Activated naive CD4-positive, alpha-beta T cell treated with anti-CD3 and anti-CD28 coated beads for 36 hours (primary cell): ENCODE results near the gene PCK1. TPM values are rescaled to one million over a fixed set of nuclear protein-coding genes. Genes with fewer than 3 reads are reported as not detected.

Experiments used
- CTCF ChIA-PET: fragments of 350-600 bp; sonication (Branson Sonifier 250); formaldehyde crosslinking; loops from one replicate; lab custom pipeline; 2021; ENCODE audit warnings: antibody characterized with exemption; lab: Charles Lee
- DNase-seq: peaks from one replicate; pipeline ENCODE4 v3.0.0-alpha.2; 2020
- H3K27ac Mint-ChIP-seq: one replicate; pipeline ENCODE4 v1.8.0; 2021; ENCODE audit warnings: mild to moderate bottlenecking, mixed read lengths
- H3K27me3 Mint-ChIP-seq: one replicate; pipeline ENCODE4 v1.8.0; 2021; ENCODE audit warnings: low read depth, mixed read lengths
- H3K36me3 Mint-ChIP-seq: one replicate; pipeline ENCODE4 v1.8.0; 2021; ENCODE audit warnings: low read depth, mixed read lengths
- H3K4me1 Mint-ChIP-seq: one replicate; pipeline ENCODE4 v1.8.0; 2021; ENCODE audit warnings: low read depth, mixed read lengths
- H3K4me3 Mint-ChIP-seq: one replicate; pipeline ENCODE4 v1.8.0; 2021; ENCODE audit warnings: mild to moderate bottlenecking, moderate library complexity, mixed read lengths
- H3K9me3 Mint-ChIP-seq: one replicate; pipeline ENCODE4 v1.8.0; 2021; ENCODE audit warnings: mixed read lengths
- intact Hi-C: fragments of 100-400 bp; cut with micrococcal nuclease; formaldehyde crosslinking; loops from one replicate; pipeline ENCODE4 v1.15.1; 2023
- total RNA-seq, 2 experiments: library from RNA; stranded (reverse); gene quantifications; one replicate each; pipeline ENCODE4 v1.2.3, GENCODE V29; 2021

The PCK1 gene
- total RNA-seq, 2 experiments from 2014 or later, result not detected

DNA sequence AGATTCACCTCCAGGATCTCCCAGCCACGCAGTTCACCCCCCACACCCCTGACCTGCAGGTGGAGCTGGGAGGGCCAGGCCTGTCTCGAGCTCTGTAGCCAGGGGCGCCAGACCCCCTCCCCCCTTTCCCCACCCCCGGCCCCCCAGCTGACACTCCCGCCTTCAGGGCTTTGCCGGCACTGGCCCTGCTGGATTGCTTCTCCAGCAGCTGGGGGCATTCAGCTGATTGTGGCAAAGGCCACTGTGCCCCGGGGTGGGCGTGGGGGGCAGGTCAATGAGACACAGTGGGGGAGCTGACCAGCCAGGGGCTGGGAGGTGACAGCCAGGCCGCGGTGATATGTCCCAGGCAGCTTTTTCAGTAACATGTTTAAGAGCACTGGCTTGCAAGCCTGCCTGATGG is 37.1 kb downstream of the PCK1 start:
- no peak overlapping the region for H3K27ac Mint-ChIP-seq
- DNase-seq, result no peak
- H3K9me3 Mint-ChIP-seq, result no peaks in the 10 kb centered on the region
- no peak overlapping the region for H3K4me3 Mint-ChIP-seq
- intact Hi-C loops, result no loop called here
- no peaks in the 10 kb centered on the region for H3K27me3 Mint-ChIP-seq
- CTCF ChIA-PET, result interaction anchor here (1.2 to 1.7 kb wide), 4 partner anchors 57 to 611 kb away, joined by 3 to 5 read pairs (median 4); no protein-coding TSS in a partner anchor
- peaks cover 1% of the 10 kb centered on the region for H3K4me1 Mint-ChIP-seq
- no peaks in the 10 kb centered on the region for H3K36me3 Mint-ChIP-seq

DNA sequence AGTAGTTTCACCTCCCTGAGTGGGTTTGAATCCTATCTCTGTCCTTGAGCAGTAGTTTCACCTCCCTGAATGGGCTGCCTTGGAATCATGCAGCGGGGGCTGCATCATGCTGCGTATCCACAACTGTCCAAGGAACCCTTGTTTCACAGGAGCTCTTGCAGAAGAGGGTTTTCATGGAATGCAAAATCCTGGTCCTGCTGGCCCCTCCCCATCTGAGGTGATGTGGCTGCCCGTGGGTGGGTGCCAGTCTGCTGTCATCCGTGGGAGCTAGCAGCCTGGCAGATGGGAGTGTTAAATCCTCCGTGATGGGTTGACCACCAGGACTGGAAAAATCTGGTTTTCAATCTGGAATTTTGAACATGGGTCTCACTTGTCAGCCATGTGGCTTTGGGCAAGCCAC is 37.6 kb downstream of the PCK1 start:
- H3K36me3 Mint-ChIP-seq, result no peaks in the 10 kb centered on the region
- no peaks in the 10 kb centered on the region for H3K9me3 Mint-ChIP-seq
- intact Hi-C loops, result no loop called here
- no peak overlapping the region for H3K4me3 Mint-ChIP-seq
- H3K27me3 Mint-ChIP-seq, result no peaks in the 10 kb centered on the region
- CTCF ChIA-PET, result interaction anchor here (1.2 to 1.7 kb wide), 4 partner anchors 57 to 610 kb away, joined by 3 to 5 read pairs (median 4); no protein-coding TSS in a partner anchor
- peaks cover 1% of the 10 kb centered on the region for H3K4me1 Mint-ChIP-seq
- H3K27ac Mint-ChIP-seq, result no peak overlapping the region
- DNase-seq, result no peak

DNA sequence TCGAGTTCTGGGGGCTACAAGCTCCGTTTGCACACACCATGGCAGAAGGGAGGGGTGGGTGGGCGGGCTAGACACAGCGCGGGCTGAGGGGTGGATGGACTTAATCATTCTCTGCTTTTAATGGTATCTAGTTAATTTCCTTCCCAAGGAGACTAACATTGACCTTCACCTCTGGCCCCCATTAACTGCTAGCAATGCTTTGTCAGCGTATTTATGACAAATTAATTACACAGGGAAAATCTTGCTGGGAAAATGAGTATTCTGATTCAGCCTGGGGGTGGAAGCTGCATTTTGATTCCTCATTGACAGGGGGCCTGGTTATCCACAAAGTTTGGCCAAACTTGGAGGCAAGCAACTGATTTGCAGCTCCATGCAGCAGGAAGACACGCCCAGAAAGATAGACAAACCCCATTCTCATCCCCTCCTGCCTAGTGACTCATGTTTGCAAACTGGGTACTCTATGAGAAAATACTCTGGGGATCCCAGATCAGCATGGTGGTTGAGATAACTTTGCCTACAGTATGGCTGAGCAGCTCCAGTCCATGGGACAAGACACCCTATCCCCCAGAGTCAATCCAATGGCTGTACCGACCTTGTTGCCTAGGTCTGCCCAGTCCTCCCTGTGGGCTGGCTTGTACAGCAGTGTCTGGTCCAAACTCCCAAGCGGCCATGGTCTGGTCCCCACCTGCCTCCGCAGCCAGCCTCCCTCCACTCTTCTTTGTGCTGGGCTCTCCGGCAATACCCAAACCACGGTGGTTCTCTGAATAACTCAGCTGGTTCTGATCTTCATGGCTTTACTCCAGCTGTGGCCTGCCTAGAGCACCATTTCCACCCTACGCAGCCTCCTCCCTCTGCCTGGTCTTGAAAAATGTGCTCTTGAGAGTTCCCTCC is 39.7 kb downstream of the PCK1 start:
- H3K27me3 Mint-ChIP-seq, result no peaks in the 10 kb centered on the region
- peaks cover 8% of the 10 kb centered on the region for H3K4me1 Mint-ChIP-seq
- intact Hi-C loops, result no loop called here
- H3K4me3 Mint-ChIP-seq, result no peak overlapping the region
- CTCF ChIA-PET, result interaction anchor here (0.8 to 1.7 kb wide), 3 partner anchors 26 to 86 kb away, joined by 3 to 5 read pairs (median 4); no protein-coding TSS in a partner anchor
- no peaks in the 10 kb centered on the region for H3K9me3 Mint-ChIP-seq
- no peaks in the 10 kb centered on the region for H3K36me3 Mint-ChIP-seq
- no peak overlapping the region for H3K27ac Mint-ChIP-seq
- DNase-seq, result no peak

DNA sequence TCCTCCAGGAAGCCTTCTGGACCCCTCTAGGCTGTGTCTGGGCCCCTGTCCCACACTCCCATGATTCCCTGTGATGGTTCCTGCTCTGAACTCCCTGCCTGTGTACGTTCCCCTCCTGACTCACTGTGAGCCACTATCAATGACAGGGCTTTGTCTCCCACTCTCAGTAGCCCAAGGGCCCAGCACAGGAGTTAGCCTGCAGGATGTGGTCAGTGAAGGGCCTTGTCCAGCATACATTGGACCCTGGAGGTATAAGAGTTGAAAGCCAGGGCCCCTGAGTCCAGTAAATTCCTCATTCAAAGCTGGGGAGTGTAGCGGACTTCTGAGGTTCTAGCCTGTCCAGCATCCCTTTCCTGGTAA is 40.3 kb downstream of the PCK1 start:
- no peaks in the 10 kb centered on the region for H3K9me3 Mint-ChIP-seq
- H3K4me1 Mint-ChIP-seq, result peaks cover 8% of the 10 kb centered on the region
- intact Hi-C loops, result no loop called here
- no peak overlapping the region for H3K4me3 Mint-ChIP-seq
- no peaks in the 10 kb centered on the region for H3K36me3 Mint-ChIP-seq
- CTCF ChIA-PET, result interaction anchor here (0.8 to 2.1 kb wide), 6 partner anchors 18 to 609 kb away, joined by 3 to 9 read pairs (median 4); partner anchors contain the start of gene ZBP1
- H3K27ac Mint-ChIP-seq, result no peak overlapping the region
- DNase-seq, result no peak
- no peaks in the 10 kb centered on the region for H3K27me3 Mint-ChIP-seq

DNA sequence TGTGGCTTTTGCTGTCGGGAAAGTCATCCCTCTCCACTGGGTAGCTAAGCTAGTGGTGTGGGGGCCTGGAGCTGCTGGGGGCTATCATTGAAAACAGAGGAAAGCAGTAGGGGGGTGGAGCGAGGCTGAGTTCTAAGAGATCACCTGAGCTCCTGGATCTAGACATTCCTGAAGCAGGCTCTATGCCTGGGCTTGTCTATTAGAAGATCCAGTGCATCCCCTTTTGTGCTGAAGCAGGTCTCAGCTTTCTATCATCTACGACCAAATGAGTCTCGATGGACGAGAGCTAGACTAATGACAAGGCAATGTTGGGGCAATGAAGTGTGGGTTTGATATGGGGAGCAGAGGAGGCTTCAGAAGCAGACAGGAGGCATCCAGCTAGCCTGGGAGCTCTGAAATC is 40.8 kb downstream of the PCK1 start:
- intact Hi-C loops, result no loop called here
- H3K27ac Mint-ChIP-seq, result no peak overlapping the region
- H3K4me3 Mint-ChIP-seq, result no peak overlapping the region
- peaks cover 8% of the 10 kb centered on the region for H3K4me1 Mint-ChIP-seq
- H3K36me3 Mint-ChIP-seq, result no peaks in the 10 kb centered on the region
- no peak for DNase-seq
- H3K9me3 Mint-ChIP-seq, result no peaks in the 10 kb centered on the region
- no peaks in the 10 kb centered on the region for H3K27me3 Mint-ChIP-seq
- CTCF ChIA-PET, result interaction anchor here (0.8 to 2.1 kb wide), 7 partner anchors 18 to 608 kb away, joined by 3 to 9 read pairs (median 4); partner anchors contain the start of gene ZBP1

DNA sequence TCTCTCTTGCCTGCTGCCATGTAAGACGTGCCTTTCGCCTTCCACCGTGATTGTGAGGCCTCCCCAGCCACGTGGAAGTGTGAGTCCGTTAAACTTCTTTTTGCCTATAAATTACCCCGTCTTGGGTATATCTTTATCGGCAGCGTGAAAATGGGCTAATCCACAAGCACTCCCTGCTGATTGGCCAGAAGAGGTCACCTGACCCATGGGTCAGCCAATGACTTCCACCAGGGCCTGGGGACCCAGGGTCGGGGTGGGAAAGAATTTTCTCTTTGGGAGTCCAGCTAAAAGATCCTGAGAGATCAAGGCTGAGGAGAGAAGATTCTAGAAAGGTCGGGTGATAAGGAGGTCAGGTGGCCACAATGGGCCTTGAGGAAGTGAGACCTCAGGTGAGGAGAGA is 42.2 kb downstream of the PCK1 start:
- CTCF ChIA-PET, result interaction anchor here (2.1 kb wide), 1 partner anchor 16 kb away, joined by 5 read pairs; the partner anchor contains the start of gene ZBP1
- DNase-seq, result no peak
- no peak overlapping the region for H3K27ac Mint-ChIP-seq
- H3K4me3 Mint-ChIP-seq, result no peak overlapping the region
- H3K9me3 Mint-ChIP-seq, result no peaks in the 10 kb centered on the region
- H3K36me3 Mint-ChIP-seq, result peaks cover 2% of the 10 kb centered on the region
- intact Hi-C loops, result no loop called here
- H3K4me1 Mint-ChIP-seq, result peaks cover 8% of the 10 kb centered on the region
- H3K27me3 Mint-ChIP-seq, result no peaks in the 10 kb centered on the region

DNA sequence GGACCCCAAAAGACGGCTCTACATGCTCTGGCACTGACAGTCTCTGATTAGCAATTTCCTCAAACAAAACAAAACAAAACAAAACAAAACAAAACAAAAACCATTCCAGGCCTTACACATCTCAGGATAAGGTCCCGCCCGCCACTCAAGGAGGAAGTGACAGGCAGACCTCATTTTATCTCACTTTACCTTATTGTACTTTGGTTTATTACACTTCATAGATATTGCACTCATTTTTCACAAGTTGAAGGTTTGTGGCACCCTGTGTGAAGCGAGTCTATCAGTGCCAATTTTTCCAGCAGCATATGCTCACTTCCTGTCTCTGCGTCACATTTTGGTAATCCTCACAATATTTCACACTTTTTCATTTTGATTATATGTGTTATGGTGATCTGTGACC is 44.1 kb downstream of the PCK1 start:
- Mint-ChIP-seq H3K9me3 (no peaks in the 10 kb centered on the region), H3K27ac (no peak overlapping the region), H3K36me3 (peaks cover 3% of the 10 kb centered on the region), H3K27me3 (no peaks in the 10 kb centered on the region), H3K4me3 (no peak overlapping the region), H3K4me1 (peaks cover 8% of the 10 kb centered on the region)
- CTCF ChIA-PET, result interaction anchor here (1.8 kb wide), 1 partner anchor 24 kb away, joined by 5 read pairs; no protein-coding TSS in a partner anchor
- DNase-seq, result no peak
- intact Hi-C loops, result no loop called here

DNA sequence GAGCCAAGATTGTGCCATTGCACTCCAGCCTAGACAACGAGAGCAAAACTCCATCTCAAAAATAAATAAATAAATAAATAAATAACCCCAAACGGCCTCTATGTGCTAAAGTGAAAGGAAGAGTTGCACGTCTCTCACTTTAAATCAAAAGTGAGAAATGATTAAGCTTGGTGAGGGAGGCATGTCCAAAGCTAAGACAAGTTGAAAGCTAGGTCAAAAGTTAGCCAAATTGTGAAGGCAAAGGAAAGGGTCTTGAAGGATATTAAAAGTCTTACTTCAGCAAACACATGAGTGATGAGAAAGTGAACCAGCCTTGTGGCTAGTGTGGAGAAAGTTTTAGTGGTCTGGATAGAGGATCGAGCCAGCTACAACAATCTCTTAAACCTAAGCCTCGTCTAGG is 45.0 kb downstream of the PCK1 start:
- H3K4me3 Mint-ChIP-seq, result no peak overlapping the region
- no peak overlapping the region for H3K27ac Mint-ChIP-seq
- no peaks in the 10 kb centered on the region for H3K27me3 Mint-ChIP-seq
- CTCF ChIA-PET, result interaction anchor here (0.9 to 1.8 kb wide), 3 partner anchors 10 to 86 kb away, joined by 3 to 5 read pairs (median 5); no protein-coding TSS in a partner anchor
- H3K36me3 Mint-ChIP-seq, result peaks cover 5% of the 10 kb centered on the region
- peaks cover 8% of the 10 kb centered on the region for H3K4me1 Mint-ChIP-seq
- intact Hi-C loops, result no loop called here
- no peaks in the 10 kb centered on the region for H3K9me3 Mint-ChIP-seq
- no peak for DNase-seq

DNA sequence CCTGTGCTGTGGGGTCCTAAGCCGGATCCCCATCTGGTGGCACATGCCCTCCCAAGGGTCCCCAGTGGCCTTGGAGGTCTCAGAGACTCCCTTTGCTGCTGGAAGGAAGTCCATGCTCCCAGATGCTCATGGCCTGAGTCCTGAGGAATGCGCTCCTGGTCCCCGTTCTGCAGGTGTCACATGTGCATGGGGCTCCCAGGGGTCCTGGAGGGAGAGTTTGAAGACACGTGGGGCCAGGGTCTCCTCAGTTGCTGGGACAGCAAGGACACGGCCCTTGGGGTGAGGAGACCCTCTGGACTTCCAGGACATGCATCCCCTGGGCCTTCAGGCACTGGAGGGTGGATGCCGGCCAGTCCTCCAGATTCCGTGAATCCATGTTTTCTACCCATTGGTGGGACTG is 47.6 kb downstream of the PCK1 start:
- Mint-ChIP-seq H3K36me3 (peaks cover 5% of the 10 kb centered on the region), H3K4me1 (peaks cover 6% of the 10 kb centered on the region), H3K4me3 (no peak overlapping the region), H3K9me3 (no peaks in the 10 kb centered on the region), H3K27me3 (no peaks in the 10 kb centered on the region), H3K27ac (no peak overlapping the region)
- DNase-seq, result no peak
- CTCF ChIA-PET, result interaction anchor here (1.1 kb wide), 1 partner anchor 12 kb away, joined by 3 read pairs; no protein-coding TSS in a partner anchor
- intact Hi-C loops, result no loop called here

DNA sequence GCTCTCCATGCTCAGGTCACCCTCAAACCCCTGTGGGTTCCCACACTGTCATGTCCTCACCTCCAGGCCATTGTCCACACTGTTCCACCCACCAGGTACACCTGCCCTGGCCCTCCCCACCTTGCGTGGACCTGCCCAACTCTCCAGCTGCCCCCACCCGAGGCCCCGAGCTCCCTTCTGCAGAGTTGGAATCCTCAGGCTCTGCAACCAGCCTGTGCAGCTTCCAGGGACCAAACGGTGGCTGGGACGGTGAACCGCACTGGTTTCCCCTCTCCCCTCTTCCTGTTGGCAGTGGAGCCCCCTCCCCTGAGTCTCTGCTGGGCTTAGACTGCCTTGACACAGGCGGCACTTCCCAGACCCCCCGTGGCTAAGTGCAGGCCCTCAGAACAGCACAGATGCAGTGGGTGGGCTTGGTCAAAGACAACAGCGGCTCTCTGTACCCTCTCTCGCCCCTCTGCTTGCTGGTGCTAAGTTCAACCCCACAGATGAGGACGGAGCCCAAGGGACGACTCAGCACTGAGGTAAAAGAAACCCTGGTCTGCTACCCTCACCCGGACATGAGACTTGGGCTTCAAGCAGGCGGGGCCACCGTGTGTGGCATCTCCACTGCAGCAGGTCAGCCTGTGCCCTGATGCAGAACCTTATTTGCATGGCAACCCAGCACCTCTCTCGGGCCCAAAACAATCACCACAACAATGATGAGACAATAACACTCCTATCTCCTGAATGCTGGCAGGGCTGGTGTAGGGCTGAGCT is 48.4 kb downstream of the PCK1 start:
- intact Hi-C loops, result no loop called here
- H3K4me3 Mint-ChIP-seq, result no peak overlapping the region
- H3K4me1 Mint-ChIP-seq, result peaks cover 6% of the 10 kb centered on the region
- CTCF ChIA-PET, result no interaction called here
- H3K36me3 Mint-ChIP-seq, result peaks cover 6% of the 10 kb centered on the region
- no peak overlapping the region for H3K27ac Mint-ChIP-seq
- H3K27me3 Mint-ChIP-seq, result no peaks in the 10 kb centered on the region
- DNase-seq, result no peak
- H3K9me3 Mint-ChIP-seq, result no peaks in the 10 kb centered on the region

DNA sequence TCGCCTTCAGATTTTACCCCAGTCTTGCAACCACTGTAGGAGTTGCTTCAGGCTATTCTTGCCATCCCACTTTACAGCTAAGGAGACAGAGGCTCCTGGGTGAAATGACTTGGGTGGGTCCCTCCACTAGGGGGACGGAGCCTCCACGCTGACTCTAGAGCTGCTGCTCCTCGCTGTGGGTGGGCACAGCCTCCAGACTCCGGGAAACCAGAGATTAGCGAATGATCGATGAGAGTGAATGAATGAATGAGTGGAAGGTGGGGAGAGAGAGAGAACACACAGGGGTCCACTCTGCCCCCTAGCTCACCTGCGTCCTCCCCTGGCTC is 48.9 kb downstream of the PCK1 start:
- H3K9me3 Mint-ChIP-seq, result no peaks in the 10 kb centered on the region
- intact Hi-C loops, result loop anchor here (10.0 kb wide), 1 partner anchor 1195 kb away; the partner anchor contains the start of gene CASS4
- H3K27me3 Mint-ChIP-seq, result no peaks in the 10 kb centered on the region
- no peak overlapping the region for H3K4me3 Mint-ChIP-seq
- H3K36me3 Mint-ChIP-seq, result peaks cover 9% of the 10 kb centered on the region
- no peak for DNase-seq
- H3K27ac Mint-ChIP-seq, result no peak overlapping the region
- CTCF ChIA-PET, result no interaction called here
- peaks cover 6% of the 10 kb centered on the region for H3K4me1 Mint-ChIP-seq

DNA sequence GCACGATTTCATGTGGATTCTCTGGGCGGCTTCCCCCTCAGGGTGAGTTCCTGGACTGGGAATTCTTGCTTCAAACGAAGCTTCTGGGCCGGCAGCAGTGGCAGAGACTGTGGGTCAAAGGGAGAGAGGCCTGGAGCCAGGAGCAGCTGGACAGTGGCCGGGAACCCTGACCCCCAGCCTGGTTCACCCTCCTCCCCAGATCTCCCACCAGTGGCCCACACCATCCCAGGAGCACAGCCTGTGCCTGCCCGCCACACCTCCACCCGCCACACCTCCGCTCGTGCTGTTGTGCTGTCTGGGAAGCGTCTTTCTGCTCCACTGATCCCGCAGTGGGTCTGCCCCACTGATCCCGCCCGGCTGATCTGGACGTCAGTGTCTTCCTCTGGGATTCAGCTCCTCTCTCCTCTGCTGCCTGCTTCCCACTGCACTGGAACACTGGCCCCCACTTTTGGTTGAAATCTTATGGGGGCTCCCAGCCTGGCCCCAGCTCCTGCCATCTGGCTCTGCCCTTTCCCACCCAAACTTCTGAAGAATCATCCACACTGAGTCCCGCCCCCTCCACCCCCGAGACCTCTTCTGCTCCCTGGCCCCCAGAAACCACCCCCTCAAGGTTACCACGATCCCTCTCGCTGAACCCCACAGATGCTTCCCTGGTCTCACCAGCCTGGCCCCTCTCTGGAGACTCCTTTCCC is 49.5 kb downstream of the PCK1 start:
- intact Hi-C loops, result loop anchor here (10.0 kb wide), 1 partner anchor 1196 kb away; the partner anchor contains the start of gene CASS4
- H3K4me3 Mint-ChIP-seq, result no peak overlapping the region
- H3K4me1 Mint-ChIP-seq, result peaks cover 1% of the 10 kb centered on the region
- peaks cover 11% of the 10 kb centered on the region for H3K36me3 Mint-ChIP-seq
- DNase-seq, result no peak
- no peaks in the 10 kb centered on the region for H3K27me3 Mint-ChIP-seq
- H3K27ac Mint-ChIP-seq, result no peak overlapping the region
- no peaks in the 10 kb centered on the region for H3K9me3 Mint-ChIP-seq
- CTCF ChIA-PET, result no interaction called here
